HCT116 (cell line): Measurements from ENCODE around the gene SPDYE18. TPM values are rescaled to one million over a fixed set of nuclear protein-coding genes. Genes with fewer than 3 reads are reported as not detected.
"Not testable (repeated sequence)": the region's sequence is repeated elsewhere in the genome, so short reads cannot be mapped to it uniquely, and the experiment has no call there.

Source experiments
- ATAC-seq: fragments of 200-7000 bp; cut with Tn5 transposase; 2 replicates; pipeline ENCODE4 v1.9.1; 2020; ENCODE audit warnings: mild to moderate bottlenecking, moderate library complexity
- BruUV-seq: library from RNA; stranded (reverse); fragments of 400-500 nt; replicated peaks from 2 replicates; lab custom pipeline; 2021; lab: Mats Ljungman, UMichigan
- CTCF ChIA-PET: fragments of 300-600 bp; sonication (Branson Sonifier 250); formaldehyde crosslinking; loops from one replicate; lab custom pipeline; 2021; ENCODE audit warnings: antibody characterized with exemption; lab: Charles Lee
- POLR2A ChIA-PET: fragments of 300-600, 350-600 bp; sonication (Branson Sonifier 250); formaldehyde crosslinking; loops from one replicate; lab custom pipeline; 2021; ENCODE audit warnings: antibody characterized with exemption; lab: Charles Lee
- RAD21 ChIA-PET, 2 experiments: fragments of 300-600 bp; sonication (Branson Sonifier 250); formaldehyde crosslinking; loops; one replicate each; lab custom pipeline; 2023; ENCODE audit warnings: low total read pairs in 2 of 2; ENCODE audit not compliant: uncharacterized antibody in 2 of 2, unreplicated experiment in 2 of 2, low non-redundant PET in 1 of 2; lab: Charles Lee
- DNase-seq: peaks from one replicate; pipeline ENCODE4 v3.0.0-alpha.2; 2010; ENCODE audit warnings: low read depth, low spot score
- H2AFZ ChIP-seq: fragments of 200-600 bp; shearing (Covaris generic), sonication (generic); 2 replicates; pipeline ENCODE4 v1.6.1; 2017; ENCODE audit warnings: low read depth, mixed run types, mixed read lengths, antibody characterized with exemption, low read length; ENCODE audit not compliant: poor library complexity, severe bottlenecking
- H3K27ac ChIP-seq: 2 replicates; pipeline ENCODE4 v1.5.1; 2012; ENCODE audit warnings: low read depth, low read length
- H3K27me3 ChIP-seq: fragments of 200-600 bp; sonication (generic); 2 replicates; pipeline ENCODE4 v1.6.1; 2016; ENCODE audit warnings: mixed run types, low read length, mixed read lengths; ENCODE audit not compliant: insufficient read depth
- H3K36me3 ChIP-seq, 2 experiments: fragments of 200-500 bp in 1 of 2; fragments of 200-600 bp in 1 of 2; sonication (Bioruptor generic) in 1 of 2; sonication (generic) in 1 of 2; 2 replicates each; pipeline versions ENCODE4 v1.5.1 to v1.6.1; 2014 to 2016; ENCODE audit warnings: low read length in 2 of 2, inconsistent platforms in 1 of 2, mixed read lengths in 1 of 2, mixed run types in 1 of 2; ENCODE audit not compliant: insufficient read depth in 2 of 2, control insufficient read depth in 1 of 2
- H3K4me1 ChIP-seq, 2 experiments: fragments of 200-600 bp in 1 of 2; sonication (generic) in 1 of 2; 2 replicates each; pipeline versions ENCODE4 v1.5.1 to v1.6.1; 2012 to 2017; ENCODE audit warnings: low read length in 2 of 2, inconsistent platforms in 1 of 2, mild to moderate bottlenecking in 1 of 2, mixed read lengths in 1 of 2, mixed run types in 1 of 2, moderate library complexity in 1 of 2; ENCODE audit not compliant: insufficient read depth in 2 of 2, control insufficient read depth in 1 of 2
- H3K4me2 ChIP-seq: fragments of 200-600 bp; sonication (generic); 2 replicates; pipeline ENCODE4 v1.6.1; 2017; ENCODE audit warnings: mixed run types, low read length, mixed read lengths
- H3K4me3 ChIP-seq, 2 experiments: fragments of 200-600 bp in 1 of 2; sonication (generic) in 1 of 2; replicated peaks in 1 of 2; 2 replicates each; pipeline ENCODE4 v1.5.1; 2011 to 2016; ENCODE audit warnings: low read length in 2 of 2, control low read depth in 1 of 2, low read depth in 1 of 2, mild to moderate bottlenecking in 1 of 2, mixed read lengths in 1 of 2, mixed run types in 1 of 2
- H3K79me2 ChIP-seq: fragments of 200-600 bp; sonication (generic); 2 replicates; pipeline ENCODE4 v1.6.1; 2017; ENCODE audit warnings: mild to moderate bottlenecking, mixed run types, low read length, moderate library complexity, mixed read lengths; ENCODE audit not compliant: insufficient read depth
- H3K9ac ChIP-seq: fragments of 200-600 bp; sonication (generic); 2 replicates; pipeline ENCODE4 v1.6.1; 2016; ENCODE audit warnings: low read length, mixed read lengths
- H3K9me2 ChIP-seq: fragments of 200-600 bp; sonication (generic), shearing (Covaris generic); 2 replicates; pipeline ENCODE4 v1.6.1; 2017; ENCODE audit warnings: mixed run types, mild to moderate bottlenecking, moderate library complexity; ENCODE audit not compliant: insufficient read depth
- H3K9me3 ChIP-seq, 2 experiments: fragments of 200-500 bp in 1 of 2; fragments of 200-600 bp in 1 of 2; sonication (Bioruptor generic) in 1 of 2; sonication (generic) in 1 of 2; 2 replicates each; pipeline ENCODE4 v1.6.1; 2014 to 2017; ENCODE audit warnings: low read length in 2 of 2, mixed read lengths in 2 of 2, inconsistent platforms in 1 of 2, low read depth in 1 of 2, mild to moderate bottlenecking in 1 of 2, mixed run types in 1 of 2, moderate library complexity in 1 of 2; ENCODE audit not compliant: control insufficient read depth in 1 of 2, insufficient read depth in 1 of 2
- H4K20me1 ChIP-seq: fragments of 200-600 bp; sonication (generic), shearing (Covaris generic); 2 replicates; pipeline ENCODE4 v1.6.1; 2017; ENCODE audit warnings: mixed run types, mild to moderate bottlenecking, moderate library complexity; ENCODE audit not compliant: insufficient read depth
- intact Hi-C: fragments of 100-400 bp; cut with micrococcal nuclease; formaldehyde crosslinking; loops from 2 replicates; pipeline ENCODE4 v1.10.0; 2022
- total RNA-seq: library from RNA; stranded (reverse); gene quantifications from one replicate; pipeline ENCODE4 v1.2.1, GENCODE V29; 2021; ENCODE audit not compliant: unreplicated experiment

Gene SPDYE18
- total RNA-seq, 1 experiment from 2014 or later, result 0.37 TPM

DNA sequence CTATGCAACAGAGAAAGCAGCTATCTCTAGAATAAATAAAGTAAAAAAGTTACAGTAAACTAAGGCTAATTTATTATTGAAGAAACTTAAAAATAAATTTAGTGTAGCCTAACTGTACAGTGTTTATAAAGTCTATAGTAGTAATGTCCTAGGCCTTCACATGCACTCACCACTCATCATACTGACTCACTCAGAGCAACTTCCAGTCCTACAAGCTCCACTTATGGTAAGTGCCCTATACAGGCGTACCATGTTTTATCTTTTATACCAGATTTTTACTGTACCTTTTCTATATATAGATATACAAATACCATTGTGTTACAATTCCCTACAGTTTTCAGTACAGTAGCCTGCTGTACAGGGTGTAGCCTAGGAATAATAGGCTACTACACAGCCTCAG lies 19.8 kb upstream of the SPDYE18 start:
- H3K36me3 ChIP-seq, H2AFZ ChIP-seq, H3K4me3 ChIP-seq, H3K9me3 ChIP-seq, H3K9ac ChIP-seq, H3K4me2 ChIP-seq, POLR2A ChIA-PET, H3K27me3 ChIP-seq, intact Hi-C loops, H3K27ac ChIP-seq, RAD21 ChIA-PET, CTCF ChIA-PET, H3K79me2 ChIP-seq, H4K20me1 ChIP-seq, H3K4me1 ChIP-seq, DNase-seq, H3K9me2 ChIP-seq, ATAC-seq, BruUV-seq: not testable (repeated sequence)

DNA sequence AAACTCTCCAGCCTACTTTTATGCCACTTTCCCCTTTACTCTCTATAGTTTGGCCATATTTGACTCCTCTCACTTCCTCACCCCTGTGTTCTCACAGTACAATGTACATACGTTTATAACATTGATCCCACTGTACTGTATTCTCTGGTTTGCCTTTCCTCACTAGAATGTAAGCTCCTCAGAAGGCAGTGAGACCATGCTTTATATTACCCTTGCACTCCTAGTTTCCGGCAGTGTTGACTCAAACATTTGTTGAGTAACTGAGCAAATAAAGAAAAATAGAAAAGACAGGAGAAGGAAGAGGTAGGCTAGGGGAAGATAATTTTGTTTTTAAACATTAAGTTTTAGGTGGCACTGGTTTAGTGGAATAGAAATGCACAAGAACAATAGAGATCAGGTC lies 17.9 kb upstream of the SPDYE18 start:
- RAD21 ChIA-PET, ATAC-seq, H3K36me3 ChIP-seq, H3K4me3 ChIP-seq, CTCF ChIA-PET, H3K9ac ChIP-seq, H3K4me1 ChIP-seq, H3K9me3 ChIP-seq, H3K4me2 ChIP-seq, H2AFZ ChIP-seq, H4K20me1 ChIP-seq, BruUV-seq, H3K79me2 ChIP-seq, H3K27me3 ChIP-seq, POLR2A ChIA-PET, H3K27ac ChIP-seq, DNase-seq, H3K9me2 ChIP-seq, intact Hi-C loops: not testable (repeated sequence)

DNA sequence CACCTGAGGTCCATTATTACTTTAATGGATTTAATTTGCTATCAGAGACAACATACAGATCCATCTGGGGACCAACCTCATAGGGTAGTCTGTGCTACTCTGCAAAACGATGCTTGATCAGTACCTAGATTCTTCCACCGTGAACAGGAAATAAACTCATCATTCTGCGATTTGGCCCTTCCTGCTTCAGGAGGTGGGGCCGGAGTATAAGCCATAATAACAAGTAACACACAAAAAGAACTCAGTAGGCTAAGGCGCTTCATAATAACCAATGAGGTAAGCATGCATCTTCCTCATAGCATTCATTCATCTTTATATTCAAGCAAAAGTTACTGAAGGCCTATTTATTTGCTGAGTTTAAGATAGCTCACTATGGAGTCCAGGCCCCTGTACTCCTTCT lies 17.3 kb upstream of the SPDYE18 start:
- CTCF ChIA-PET, POLR2A ChIA-PET, H2AFZ ChIP-seq, H3K9ac ChIP-seq, H3K4me2 ChIP-seq, H3K9me3 ChIP-seq, BruUV-seq, ATAC-seq, H3K36me3 ChIP-seq, H4K20me1 ChIP-seq, intact Hi-C loops, H3K79me2 ChIP-seq, H3K27ac ChIP-seq, H3K4me3 ChIP-seq, H3K27me3 ChIP-seq, H3K4me1 ChIP-seq, H3K9me2 ChIP-seq, DNase-seq, RAD21 ChIA-PET: not testable (repeated sequence)

DNA sequence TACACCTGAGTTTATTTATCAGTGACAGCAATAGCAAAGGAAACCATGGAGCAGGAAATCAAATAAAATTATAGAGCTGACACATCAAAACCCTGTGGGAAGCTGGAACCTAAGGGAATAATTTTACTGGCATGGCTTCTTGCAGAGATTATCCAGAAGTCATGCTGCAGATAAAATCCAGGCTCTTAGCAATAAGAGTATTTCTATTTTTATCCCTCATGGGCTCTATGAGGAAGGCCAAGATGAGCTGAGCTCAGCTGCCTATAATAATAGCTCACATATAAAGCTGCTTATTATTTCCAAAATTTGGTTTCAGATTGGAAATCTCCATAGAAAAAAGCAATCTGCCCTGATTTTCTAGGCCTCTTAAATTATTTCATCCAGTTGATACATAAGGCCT lies 16.8 kb upstream of the SPDYE18 start:
- H3K4me1 ChIP-seq, H3K9me2 ChIP-seq, CTCF ChIA-PET, H3K9ac ChIP-seq, BruUV-seq, RAD21 ChIA-PET, intact Hi-C loops, H3K4me2 ChIP-seq, H3K4me3 ChIP-seq, H3K79me2 ChIP-seq, H3K27me3 ChIP-seq, H3K9me3 ChIP-seq, POLR2A ChIA-PET, H4K20me1 ChIP-seq, H2AFZ ChIP-seq, H3K27ac ChIP-seq, DNase-seq, H3K36me3 ChIP-seq, ATAC-seq: not testable (repeated sequence)

DNA sequence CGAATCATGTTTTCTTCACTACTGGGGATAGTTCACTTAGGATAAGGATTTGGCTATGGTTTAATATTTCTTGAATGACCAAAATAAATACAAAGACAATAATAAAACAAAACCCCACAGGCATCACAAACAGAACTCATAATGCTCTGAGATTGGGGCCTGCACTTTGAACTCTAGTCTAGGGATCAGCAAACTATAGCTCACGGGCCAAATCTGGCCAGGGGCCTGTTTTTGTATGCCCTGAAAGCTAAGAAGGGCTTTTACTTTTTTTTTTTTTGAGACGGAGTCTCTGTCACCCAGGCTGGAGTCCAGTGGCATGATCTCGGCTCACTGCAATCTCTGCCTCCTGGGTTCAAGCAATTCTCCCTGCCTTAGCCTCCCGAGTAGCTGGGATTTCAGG lies 14.7 kb upstream of the SPDYE18 start:
- H3K4me3 ChIP-seq, H3K9me2 ChIP-seq, RAD21 ChIA-PET, H3K36me3 ChIP-seq, H3K27ac ChIP-seq, intact Hi-C loops, ATAC-seq, H2AFZ ChIP-seq, H3K79me2 ChIP-seq, H4K20me1 ChIP-seq, H3K4me1 ChIP-seq, H3K27me3 ChIP-seq, POLR2A ChIA-PET, CTCF ChIA-PET, H3K9ac ChIP-seq, H3K9me3 ChIP-seq, BruUV-seq, H3K4me2 ChIP-seq, DNase-seq: not testable (repeated sequence)
